SU-DHL-6 (cell line): Measurements from ENCODE around the gene LRWD1.

ENCODE experiments used
- EZH2phosphoT487 ChIP-seq: fragments of 200-600 bp; sonication (generic), shearing (Covaris generic); conservative IDR thresholded peaks from 2 replicates; pipeline ENCODE4 v1.6.1; 2018; ENCODE audit warnings: mild to moderate bottlenecking, antibody characterized with exemption, low read length, moderate library complexity, mixed read lengths
- TF ChIP-seq, protein P1 (sequence below): fragments of 200-600 bp; sonication (generic); IDR thresholded peaks from one replicate; pipeline ENCODE4 v1.5.1; 2017; ENCODE audit warnings: antibody characterized with exemption, mild to moderate bottlenecking, low read length, moderate library complexity; ENCODE audit not compliant: insufficient read depth, poor library complexity, severe bottlenecking

DNA sequence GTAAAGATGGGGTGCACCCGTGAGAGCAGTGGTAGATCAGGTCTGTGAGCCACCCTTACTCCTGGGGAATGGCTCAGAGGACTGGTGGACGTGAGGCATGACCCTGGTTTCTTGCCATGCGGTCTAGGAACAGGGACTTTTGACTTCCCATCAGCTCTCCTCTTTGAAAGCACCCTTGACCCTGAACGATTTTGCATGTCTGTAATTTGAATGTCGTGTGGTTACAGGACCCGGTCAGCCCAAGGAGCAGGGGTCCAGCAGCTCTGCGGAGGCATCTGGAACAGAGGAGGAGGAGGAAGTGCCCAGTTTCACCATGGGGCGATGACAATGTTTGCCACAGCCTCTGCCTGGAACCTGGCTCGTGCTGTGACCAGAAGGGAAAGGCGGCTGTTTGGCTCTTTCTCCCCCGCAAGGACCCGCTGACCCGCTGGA is 40.0 kb upstream of the LRWD1 start:
- TF ChIP-seq, protein P1, sequence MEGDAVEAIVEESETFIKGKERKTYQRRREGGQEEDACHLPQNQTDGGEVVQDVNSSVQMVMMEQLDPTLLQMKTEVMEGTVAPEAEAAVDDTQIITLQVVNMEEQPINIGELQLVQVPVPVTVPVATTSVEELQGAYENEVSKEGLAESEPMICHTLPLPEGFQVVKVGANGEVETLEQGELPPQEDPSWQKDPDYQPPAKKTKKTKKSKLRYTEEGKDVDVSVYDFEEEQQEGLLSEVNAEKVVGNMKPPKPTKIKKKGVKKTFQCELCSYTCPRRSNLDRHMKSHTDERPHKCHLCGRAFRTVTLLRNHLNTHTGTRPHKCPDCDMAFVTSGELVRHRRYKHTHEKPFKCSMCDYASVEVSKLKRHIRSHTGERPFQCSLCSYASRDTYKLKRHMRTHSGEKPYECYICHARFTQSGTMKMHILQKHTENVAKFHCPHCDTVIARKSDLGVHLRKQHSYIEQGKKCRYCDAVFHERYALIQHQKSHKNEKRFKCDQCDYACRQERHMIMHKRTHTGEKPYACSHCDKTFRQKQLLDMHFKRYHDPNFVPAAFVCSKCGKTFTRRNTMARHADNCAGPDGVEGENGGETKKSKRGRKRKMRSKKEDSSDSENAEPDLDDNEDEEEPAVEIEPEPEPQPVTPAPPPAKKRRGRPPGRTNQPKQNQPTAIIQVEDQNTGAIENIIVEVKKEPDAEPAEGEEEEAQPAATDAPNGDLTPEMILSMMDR, result no peak
- no peak for TF ChIP-seq EZH2phosphoT487
